Stimulated activated naive CD8-positive, alpha-beta T cell treated with anti-CD3 and anti-CD28 coated beads, Interleukin-15, amount 100 ng/mL, for 72 hours (primary cell): ENCODE measurements around the gene IQSEC3.
A peak's percentile ranks its signal among the peaks of the same experiment; 100 is the strongest.
"Not testable (repeated sequence)": the region's sequence is repeated elsewhere in the genome, so short reads cannot be mapped to it uniquely, and the experiment has no call there.

Experiments used
- ATAC-seq: fragments of 150-1000 bp; cut with Tn5 transposase; 2 replicates; pipeline ENCODE4 v1.10.0; 2021; ENCODE audit warnings: mild to moderate bottlenecking, moderate library complexity
- DNase-seq, 2 donors: peaks; one replicate each; pipeline ENCODE4 v3.0.0; 2021 to 2022
- H3K27ac Mint-ChIP-seq, 2 donors: one replicate each; pipeline ENCODE4 v1.8.0; 2022; ENCODE audit warnings: mild to moderate bottlenecking in 2 of 2, mixed read lengths in 2 of 2, moderate library complexity in 2 of 2
- H3K27me3 Mint-ChIP-seq: one replicate; pipeline ENCODE4 v1.8.0; 2022; ENCODE audit warnings: mixed read lengths
- H3K4me1 Mint-ChIP-seq: one replicate; pipeline ENCODE4 v1.8.0; 2022; ENCODE audit warnings: mild to moderate bottlenecking, mixed read lengths
- H3K4me3 Mint-ChIP-seq, 2 donors: one replicate each; pipeline ENCODE4 v1.8.0; 2022; ENCODE audit warnings: mild to moderate bottlenecking in 2 of 2, mixed read lengths in 2 of 2, moderate library complexity in 1 of 2
- H3K9me3 Mint-ChIP-seq, 2 donors: one replicate each; pipeline ENCODE4 v1.8.0; 2022; ENCODE audit warnings: mixed read lengths in 2 of 2

The IQSEC3 gene

DNA sequence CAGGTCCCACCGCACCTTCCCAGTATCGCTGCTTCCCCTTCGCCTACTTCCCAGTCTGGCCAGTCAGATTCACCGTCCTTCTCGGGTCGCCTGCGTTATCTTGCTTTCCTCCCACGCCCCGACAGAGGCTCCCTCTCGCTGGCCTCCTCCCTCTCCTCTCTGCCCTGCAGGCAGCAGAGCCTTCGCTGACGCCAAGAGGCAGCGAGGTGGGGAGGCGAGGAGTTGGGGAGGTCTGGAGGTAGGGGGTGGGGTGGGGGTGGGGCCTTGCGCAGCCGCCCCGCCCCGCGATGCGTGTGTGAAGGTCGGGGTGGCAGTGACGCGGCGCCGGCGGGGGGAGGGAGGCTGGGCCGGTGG is at the start of gene IQSEC3:
Gene IQSEC3 (plus strand): TSS at position 340 of the 354 bp plus-strand sequence. CDS start 116 bp downstream, outside the sequence.
- not testable (repeated sequence) for DNase-seq, H3K4me1 Mint-ChIP-seq, H3K4me3 Mint-ChIP-seq, H3K27ac Mint-ChIP-seq, ATAC-seq, H3K9me3 Mint-ChIP-seq
- H3K27me3 Mint-ChIP-seq: peaks cover 51% of the 10 kb centered on the region

DNA sequence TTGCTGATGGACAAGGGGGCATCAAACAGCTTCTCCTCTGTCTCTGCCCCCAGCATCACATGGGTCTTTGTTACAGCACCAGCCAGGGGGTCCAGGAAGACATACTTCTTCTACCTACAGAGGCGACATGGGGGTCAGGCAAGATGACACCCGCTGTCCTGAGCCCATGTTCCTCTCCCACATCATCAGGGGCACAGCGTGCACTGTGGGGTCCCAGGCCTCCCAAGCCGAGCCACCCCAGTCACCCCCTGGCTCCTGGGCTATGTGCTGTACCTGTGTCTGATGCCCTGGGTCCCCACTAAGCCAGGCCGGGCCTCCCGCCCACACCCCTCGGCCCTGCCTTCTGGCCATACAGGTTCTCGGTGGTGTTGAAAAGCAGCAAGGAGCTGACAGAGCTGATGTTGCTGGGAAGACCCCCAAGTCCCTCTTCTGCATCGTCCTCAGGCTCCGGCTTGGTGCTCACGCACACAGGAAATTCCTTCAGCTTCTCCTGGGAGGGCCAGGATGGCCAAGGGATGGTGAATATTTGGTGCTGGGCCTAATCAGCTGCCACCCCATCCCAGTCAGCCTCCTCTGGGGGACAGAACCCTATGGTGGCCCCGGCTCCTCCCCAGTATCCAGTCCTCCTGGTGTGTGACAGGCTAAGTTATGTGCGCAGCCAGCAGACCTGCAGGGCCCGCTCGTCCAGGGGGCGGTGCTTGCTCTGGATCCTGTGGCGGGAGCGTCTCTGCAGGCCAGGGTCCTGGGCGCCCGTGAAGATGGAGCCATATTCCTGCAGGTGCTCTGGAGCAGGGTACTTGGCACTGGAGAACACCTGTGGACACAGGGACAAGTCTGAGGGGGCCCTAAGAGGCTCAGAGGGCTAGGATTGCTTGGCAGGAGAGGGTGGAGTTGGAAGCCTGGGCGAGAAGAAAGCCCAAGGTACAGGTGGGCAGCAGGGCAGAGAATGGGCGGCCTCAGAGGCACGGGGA is 48.9 kb upstream of the IQSEC3 start:
- peak overlapping the region in 1 of 2 donors; percentile 78 for H3K27ac Mint-ChIP-seq
- H3K9me3 Mint-ChIP-seq, H3K4me3 Mint-ChIP-seq, H3K27me3 Mint-ChIP-seq, DNase-seq, ATAC-seq: not testable (repeated sequence)
- peaks cover 13% of the 10 kb centered on the region for H3K4me1 Mint-ChIP-seq

DNA sequence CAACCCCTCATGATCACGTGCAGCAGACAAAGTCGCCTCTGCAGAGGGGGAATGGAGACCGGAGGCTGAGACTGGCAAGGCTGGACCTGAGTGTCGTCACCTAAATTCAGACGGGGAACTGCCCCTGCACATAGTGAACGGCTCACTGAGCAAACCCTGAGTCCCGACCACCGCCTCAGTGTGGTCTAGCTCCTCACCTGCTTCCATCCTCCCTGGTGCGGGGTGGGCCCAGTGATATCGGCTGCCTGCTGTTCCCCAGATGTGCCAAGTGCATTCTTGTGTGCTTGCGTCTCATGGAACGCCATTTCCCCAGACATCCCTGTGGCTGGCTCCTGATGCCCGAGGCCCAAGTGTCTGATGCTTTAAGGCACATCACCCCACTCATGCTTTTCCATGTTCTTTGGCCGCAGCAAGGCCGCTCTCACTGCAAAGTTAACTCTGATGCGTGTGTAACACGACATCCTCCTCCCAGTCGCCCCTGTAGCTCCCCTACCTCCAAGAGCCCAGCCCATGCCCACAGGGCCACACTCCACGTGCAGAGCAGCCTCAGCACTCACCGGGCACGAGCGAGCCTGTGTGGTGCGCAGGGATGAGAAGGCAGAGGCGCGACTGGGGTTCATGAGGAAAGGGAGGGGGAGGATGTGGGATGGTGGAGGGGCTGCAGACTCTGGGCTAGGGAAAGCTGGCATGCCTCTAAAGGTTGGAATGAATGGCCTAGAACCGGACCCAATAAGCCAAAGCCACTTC is 47.6 kb upstream of the IQSEC3 start:
- H3K4me1 Mint-ChIP-seq: peaks cover 18% of the 10 kb centered on the region
- not testable (repeated sequence) for H3K9me3 Mint-ChIP-seq, H3K4me3 Mint-ChIP-seq, H3K27me3 Mint-ChIP-seq, ATAC-seq, DNase-seq, H3K27ac Mint-ChIP-seq

DNA sequence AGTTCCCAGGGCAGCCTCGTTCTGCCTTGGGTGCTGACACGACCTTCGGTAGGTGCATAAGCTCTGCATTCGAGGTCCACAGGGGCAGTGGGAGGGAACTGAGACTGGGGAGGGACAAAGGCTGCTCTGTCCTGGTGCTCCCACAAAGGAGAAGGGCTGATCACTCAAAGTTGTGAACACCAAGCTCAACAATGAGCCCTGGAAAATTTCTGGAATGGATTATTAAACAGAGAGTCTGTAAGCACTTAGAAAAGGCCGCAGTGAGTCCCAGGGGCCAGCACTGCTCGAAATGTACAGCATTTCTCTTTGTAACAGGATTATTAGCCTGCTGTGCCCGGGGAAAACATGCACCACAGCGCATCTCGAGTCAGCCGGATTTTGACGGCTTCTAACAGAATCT is 46.7 kb upstream of the IQSEC3 start:
- not testable (repeated sequence) for ATAC-seq, H3K27me3 Mint-ChIP-seq, H3K4me3 Mint-ChIP-seq, H3K9me3 Mint-ChIP-seq, DNase-seq, H3K27ac Mint-ChIP-seq
- peaks cover 18% of the 10 kb centered on the region for H3K4me1 Mint-ChIP-seq

DNA sequence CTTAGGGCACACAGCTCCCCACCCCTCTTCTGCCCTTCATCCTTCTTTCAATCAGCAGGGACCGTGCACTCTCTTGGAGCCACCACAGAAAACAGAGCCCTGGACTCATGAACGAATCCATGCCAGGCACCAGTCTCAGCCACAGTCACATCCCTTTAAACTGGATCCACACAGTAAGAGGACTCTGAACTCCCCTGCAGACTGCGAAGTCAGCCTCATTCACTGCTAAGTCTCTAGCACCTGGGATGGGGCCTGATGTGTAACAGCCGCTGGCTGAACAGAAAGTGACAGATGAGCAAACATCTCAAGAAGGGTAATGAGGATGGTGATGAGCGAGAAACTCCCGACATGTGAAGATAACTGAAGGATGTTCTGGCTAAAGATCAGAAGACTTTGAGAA is 45.8 kb upstream of the IQSEC3 start:
- no peak overlapping the region for H3K4me3 Mint-ChIP-seq
- DNase-seq (no peak), ATAC-seq (no peak)
- peaks cover 18% of the 10 kb centered on the region for H3K4me1 Mint-ChIP-seq
- no peaks in the 10 kb centered on the region for H3K9me3 Mint-ChIP-seq
- H3K27me3 Mint-ChIP-seq: no peaks in the 10 kb centered on the region
- H3K27ac Mint-ChIP-seq: peak overlapping the region; percentile 0 to 7

DNA sequence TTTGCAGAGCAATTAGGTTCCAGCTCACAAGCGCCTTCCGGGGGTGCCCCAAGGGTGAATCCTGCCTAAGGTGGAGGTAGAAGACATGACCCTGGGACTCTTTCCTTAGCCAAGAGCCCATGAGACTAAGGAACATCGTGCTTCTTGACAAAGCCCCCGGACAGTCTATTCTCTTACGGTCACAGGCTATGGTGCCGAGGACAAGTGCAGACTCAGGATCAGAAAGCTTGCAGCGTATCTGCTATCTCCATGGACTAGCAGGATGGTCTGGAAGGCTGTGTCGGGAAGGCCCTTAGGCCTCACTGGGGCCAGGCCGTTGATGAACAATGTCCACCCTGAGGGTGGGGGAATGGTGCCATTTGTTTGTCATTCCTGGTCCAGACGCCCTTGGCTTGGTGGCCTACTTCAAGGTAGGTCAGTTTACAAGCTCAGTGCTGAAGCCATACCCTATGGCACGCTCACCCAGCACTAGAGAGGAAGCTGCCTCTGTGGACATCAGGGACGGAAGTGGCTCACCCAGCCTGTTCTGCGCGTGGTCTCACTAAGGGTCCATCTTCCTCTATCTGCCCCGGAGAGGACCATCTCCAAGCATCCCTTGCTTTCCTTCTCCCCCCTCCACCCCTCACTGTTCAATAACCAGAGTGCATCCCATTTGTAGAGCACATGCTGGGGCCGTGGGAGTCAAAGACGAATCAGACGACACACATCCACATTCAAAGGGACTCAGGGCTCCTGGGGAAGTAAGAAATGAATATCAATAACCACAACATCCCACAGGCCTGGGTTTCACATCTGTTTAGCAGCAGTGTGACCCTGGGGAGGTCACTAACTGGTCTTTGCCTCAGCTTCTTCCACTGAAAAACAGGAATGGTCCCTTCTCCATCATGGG is 45.0 kb upstream of the IQSEC3 start:
- Mint-ChIP-seq H3K4me3 (no peak overlapping the region), H3K27me3 (no peaks in the 10 kb centered on the region), H3K9me3 (no peaks in the 10 kb centered on the region), H3K4me1 (peaks cover 18% of the 10 kb centered on the region), H3K27ac (peak overlapping the region in 1 of 2 donors; percentile 43)
- peak; percentile 94 for ATAC-seq
- DNase-seq: no peak

DNA sequence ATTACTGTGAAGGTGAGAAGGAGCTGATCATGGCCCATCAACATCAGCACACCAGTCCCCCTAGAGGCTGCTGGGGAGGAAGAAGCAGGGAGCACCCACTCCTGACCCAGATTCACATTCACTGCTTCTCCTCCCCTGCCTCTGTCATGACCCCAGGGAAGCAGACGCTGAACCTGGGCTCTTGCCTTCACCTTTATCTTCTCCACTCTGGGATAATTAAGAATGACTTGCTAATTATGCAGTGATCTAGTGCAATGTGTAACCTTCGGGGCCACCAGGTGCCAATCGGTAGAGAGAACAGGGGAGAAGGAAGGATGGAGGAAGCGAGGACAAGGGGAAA is 44.4 kb upstream of the IQSEC3 start:
- peak overlapping the region in 1 of 2 donors; percentile 13 for H3K27ac Mint-ChIP-seq

DNA sequence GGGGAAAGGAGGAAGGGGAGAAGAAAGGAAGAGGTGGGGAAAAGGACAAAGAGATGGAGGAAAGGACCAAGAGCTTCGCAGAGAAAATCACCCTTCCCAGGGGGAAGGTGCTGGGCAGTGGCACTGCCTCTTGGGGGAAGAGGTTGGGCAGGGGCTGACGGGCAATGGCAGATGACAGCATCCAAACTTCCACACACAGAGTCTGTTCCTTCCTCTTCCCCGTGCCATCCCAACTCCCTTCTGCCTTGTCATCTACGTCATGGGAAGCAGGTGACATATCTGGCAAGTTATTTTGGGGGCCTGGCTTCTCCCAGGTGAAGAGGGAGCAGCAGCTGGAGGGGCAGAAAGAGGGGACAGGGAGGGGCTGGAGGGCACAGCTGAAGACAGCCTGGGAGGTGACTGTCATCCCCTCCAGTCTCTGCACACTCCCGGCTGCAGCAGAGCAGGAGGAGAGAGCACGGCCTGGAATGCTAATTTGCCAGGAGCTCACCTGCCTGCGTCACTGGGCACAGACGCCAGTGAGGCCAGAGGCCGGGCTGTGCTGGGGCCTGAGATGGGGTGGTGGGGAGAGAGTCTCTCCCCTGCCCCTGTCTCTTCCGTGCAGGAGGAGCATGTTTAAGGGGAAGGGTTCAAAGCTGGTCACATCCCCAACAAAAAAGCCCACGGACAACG is 43.9 kb upstream of the IQSEC3 start:
- Mint-ChIP-seq H3K9me3 (no peaks in the 10 kb centered on the region), H3K4me3 (no peak overlapping the region), H3K4me1 (peaks cover 18% of the 10 kb centered on the region), H3K27ac (peak overlapping the region in 1 of 2 donors; percentile 13), H3K27me3 (no peaks in the 10 kb centered on the region)
- peak; percentile 31 for ATAC-seq
- no peak for DNase-seq

More for the DNA sequence above, 44.4 kb upstream of the IQSEC3 start:
- DNase-seq (no peak), ATAC-seq (peak; percentile 74)
- peaks cover 18% of the 10 kb centered on the region for H3K4me1 Mint-ChIP-seq
- H3K9me3 Mint-ChIP-seq: no peaks in the 10 kb centered on the region
- H3K27me3 Mint-ChIP-seq: no peaks in the 10 kb centered on the region
- H3K4me3 Mint-ChIP-seq: no peak overlapping the region

DNA sequence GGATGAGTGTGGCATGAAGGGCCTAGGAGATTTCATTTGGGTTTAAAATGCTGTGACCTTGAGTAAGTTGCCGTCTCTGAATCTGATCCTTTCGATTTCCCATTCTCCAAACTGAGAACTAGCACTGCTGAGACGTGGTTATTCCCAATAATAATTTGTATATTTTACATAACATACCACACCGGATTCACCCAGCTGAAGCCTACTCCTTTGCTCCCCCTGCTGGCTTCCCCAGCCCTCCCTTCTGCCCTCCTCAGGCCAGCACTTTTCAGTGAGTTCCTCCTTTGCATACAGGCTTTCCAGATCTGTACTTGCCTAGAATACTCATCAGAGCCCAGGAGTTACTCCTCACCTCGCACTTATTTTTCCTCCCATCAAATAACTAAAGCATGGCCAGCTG is 38.7 kb upstream of the IQSEC3 start:
- not testable (repeated sequence) for H3K4me1 Mint-ChIP-seq, H3K27ac Mint-ChIP-seq, H3K9me3 Mint-ChIP-seq, H3K27me3 Mint-ChIP-seq, DNase-seq, ATAC-seq, H3K4me3 Mint-ChIP-seq

DNA sequence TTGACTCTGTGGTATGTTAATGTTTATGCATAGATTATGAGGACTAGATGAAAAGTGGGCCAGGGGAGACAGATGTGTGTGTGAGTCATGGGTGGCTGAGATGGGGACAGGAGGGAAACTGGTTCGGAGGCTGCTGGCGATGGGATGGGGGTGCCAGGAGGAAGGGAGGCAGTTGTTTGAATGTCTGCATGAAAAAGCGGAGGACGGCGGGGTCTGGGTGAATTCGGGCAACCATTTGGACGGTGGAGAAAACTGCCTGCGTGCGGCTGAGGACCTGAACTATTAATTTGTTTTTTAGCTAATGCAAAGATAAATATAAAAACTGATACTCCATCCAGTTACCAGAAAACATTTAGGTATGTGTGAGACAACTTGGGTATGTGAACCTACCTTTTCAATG is 27.8 kb upstream of the IQSEC3 start:
- not testable (repeated sequence) for H3K4me1 Mint-ChIP-seq, ATAC-seq, H3K4me3 Mint-ChIP-seq, H3K9me3 Mint-ChIP-seq, H3K27ac Mint-ChIP-seq, H3K27me3 Mint-ChIP-seq, DNase-seq

DNA sequence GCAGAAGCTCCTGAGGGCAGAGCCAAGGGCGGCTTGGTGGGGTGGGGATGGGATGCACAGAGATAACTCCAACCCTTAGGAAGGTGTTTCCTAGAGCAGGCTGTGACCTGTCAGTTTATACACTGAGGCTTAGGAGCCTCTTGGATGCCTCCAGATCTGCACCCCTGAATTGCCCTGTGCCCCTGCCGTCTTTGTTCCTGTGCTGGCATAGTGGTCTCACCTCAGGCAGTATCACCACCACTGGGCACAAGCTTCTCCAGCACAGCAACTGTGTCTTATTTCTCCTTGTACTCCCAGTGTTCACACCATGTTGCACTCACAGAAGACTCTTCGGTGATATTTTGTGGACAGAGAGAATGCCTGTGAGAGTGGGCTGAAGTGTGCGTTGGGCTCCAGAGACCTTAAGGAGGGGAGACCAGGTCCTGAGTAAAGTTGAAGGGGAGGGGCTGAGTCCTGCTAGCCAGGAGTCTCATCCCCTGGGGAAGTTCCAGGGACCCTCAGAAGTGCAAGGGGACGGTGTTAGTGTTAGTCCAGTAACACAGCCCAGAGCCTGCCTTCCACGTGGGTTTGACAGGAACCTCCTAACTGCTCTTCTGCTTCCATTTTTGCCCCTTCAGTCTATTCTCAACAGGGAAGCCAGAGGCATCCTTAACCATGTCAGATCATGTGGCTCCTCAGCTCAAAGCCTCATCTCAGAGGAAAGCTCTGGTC is 26.9 kb upstream of the IQSEC3 start:
- H3K27me3 Mint-ChIP-seq, H3K27ac Mint-ChIP-seq, ATAC-seq, H3K9me3 Mint-ChIP-seq, H3K4me1 Mint-ChIP-seq, H3K4me3 Mint-ChIP-seq, DNase-seq: not testable (repeated sequence)

DNA sequence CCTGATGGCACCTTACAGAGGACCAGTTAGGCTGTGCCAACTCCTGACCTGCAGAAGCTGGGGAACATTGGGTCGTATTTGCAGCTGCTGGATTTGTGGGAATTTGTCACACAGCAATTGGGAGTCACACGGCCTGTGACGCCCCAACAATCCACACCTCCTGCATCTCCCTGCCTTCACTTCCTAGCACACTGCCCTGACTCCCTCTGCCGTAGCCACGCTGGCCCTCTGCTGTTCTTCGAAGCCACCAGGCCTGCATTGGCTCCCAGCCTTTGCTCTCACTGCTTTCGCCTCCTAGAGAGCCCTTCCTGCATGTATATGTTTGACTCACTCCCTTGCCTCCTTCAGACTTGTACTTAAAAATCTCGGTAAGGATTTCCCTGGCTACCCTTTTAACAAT is 22.2 kb upstream of the IQSEC3 start:
- not testable (repeated sequence) for H3K27ac Mint-ChIP-seq, H3K9me3 Mint-ChIP-seq, H3K4me1 Mint-ChIP-seq, DNase-seq, H3K4me3 Mint-ChIP-seq, ATAC-seq
- H3K27me3 Mint-ChIP-seq: peaks cover 35% of the 10 kb centered on the region

DNA sequence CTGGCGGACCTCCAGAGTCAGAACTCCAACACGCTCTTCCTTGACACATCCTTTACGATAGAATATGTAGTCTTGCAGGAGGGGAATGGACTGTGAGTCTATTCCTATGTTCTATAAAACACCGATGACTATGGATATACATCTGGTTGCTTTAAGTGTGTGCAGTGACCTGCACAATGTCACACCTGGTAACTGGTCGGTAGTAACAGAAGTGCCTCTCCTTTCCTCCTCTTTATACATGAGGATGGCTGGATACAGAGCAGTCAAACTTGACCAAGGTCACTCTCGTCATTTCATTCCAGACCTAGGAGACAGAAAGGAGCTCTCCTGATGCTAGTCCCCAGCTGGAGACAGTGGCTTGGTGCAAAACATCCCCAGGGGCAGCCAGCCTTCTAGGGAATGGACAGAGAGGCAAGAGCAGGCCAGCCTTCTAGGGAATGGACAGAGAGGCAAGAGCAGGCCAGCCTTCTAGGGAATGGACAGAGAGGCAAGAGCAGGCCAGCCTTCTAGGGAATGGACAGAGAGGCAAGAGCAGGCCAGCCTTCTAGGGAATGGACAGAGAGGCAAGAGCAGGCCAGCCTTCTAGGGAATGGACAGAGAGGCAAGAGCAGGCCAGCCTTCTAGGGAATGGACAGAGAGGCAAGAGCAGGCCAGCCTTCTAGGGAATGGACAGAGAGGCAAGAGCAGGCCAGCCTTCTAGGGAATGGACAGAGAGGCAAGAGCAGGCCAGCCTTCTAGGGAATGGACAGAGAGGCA is 21.2 kb upstream of the IQSEC3 start:
- H3K4me1 Mint-ChIP-seq, H3K9me3 Mint-ChIP-seq, ATAC-seq, H3K27ac Mint-ChIP-seq, H3K4me3 Mint-ChIP-seq, DNase-seq: not testable (repeated sequence)
- peaks cover 40% of the 10 kb centered on the region for H3K27me3 Mint-ChIP-seq

DNA sequence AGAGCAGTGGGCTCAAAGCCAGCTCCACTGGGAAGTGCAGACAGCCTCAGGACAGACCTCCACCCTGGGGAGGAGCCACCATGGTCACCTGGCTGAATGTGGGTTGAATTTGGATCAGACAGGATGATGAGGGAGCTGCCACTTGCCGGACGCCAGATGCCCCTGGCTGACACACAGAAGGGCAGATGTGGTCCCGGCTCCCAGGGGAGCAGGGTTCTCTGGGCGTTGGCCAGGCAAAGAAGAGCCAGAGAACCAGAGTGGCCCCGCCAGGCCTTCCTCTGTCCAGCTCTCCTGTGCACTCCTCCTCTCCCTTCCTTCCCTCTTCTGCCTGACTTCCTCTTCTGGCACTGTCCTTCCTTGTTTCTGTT is 20.6 kb upstream of the IQSEC3 start:
- not testable (repeated sequence) for ATAC-seq, H3K4me1 Mint-ChIP-seq, DNase-seq, H3K9me3 Mint-ChIP-seq, H3K4me3 Mint-ChIP-seq, H3K27ac Mint-ChIP-seq
- H3K27me3 Mint-ChIP-seq: peaks cover 42% of the 10 kb centered on the region
